GM18517 (cell line): Measurements from ENCODE around the gene MAPK1.
"Not testable (repeated sequence)": the region's sequence is repeated elsewhere in the genome, so short reads cannot be mapped to it uniquely, and the experiment has no call there.

ENCODE experiments used
- ATAC-seq: cut with Tn5 transposase; IDR thresholded peaks from one replicate; pipeline ENCODE4 v1.9.1; 2021; ENCODE audit warnings: mild to moderate bottlenecking, moderate library complexity; ENCODE audit not compliant: unreplicated experiment

Gene MAPK1

GRCh38 chr22:21793716-21794115 lies 73.7 kb downstream of the MAPK1 start:
- ATAC-seq: not testable (repeated sequence)

GRCh38 chr22:21791635-21792625 lies 75.5 kb downstream of the MAPK1 start:
- ATAC-seq: peak; percentile 52

- not testable (repeated sequence) for ATAC-seq
These were observed 76.4 kb downstream of the MAPK1 start for GRCh38 chr22:21790849-21791610.

- ATAC-seq: no peak
These were observed 77.1 kb downstream of the MAPK1 start for GRCh38 chr22:21790359-21790758.

- ATAC-seq: not testable (repeated sequence)
These were observed 79.9 kb downstream of the MAPK1 start for GRCh38 chr22:21787565-21787964.

GRCh38 chr22:21780259-21780658 lies 87.2 kb downstream of the MAPK1 start:
- no peak for ATAC-seq

- ATAC-seq: no peak
These were observed 88.0 kb downstream of the MAPK1 start for GRCh38 chr22:21779444-21779843.

- ATAC-seq: no peak
These were observed 88.6 kb downstream of the MAPK1 start for GRCh38 chr22:21778705-21779363.

GRCh38 chr22:21771631-21771976 lies 95.8 kb downstream of the MAPK1 start:
- no peak for ATAC-seq

- no peak for ATAC-seq
These were observed 99.0 kb downstream of the MAPK1 start for GRCh38 chr22:21768435-21768834.

- ATAC-seq: peak; percentile 65
These were observed 100.6 kb downstream of the MAPK1 start for GRCh38 chr22:21766691-21767462.

GRCh38 chr22:21765909-21766529 lies 101.4 kb downstream of the MAPK1 start:
- no peak for ATAC-seq

- no peak for ATAC-seq
These were observed 103.2 kb downstream of the MAPK1 start for GRCh38 chr22:21764038-21764804.

GRCh38 chr22:21762712-21763581 lies 104.5 kb downstream of the MAPK1 start:
- ATAC-seq: no peak

GRCh38 chr22:21761994-21762680 lies 105.3 kb downstream of the MAPK1 start:
- ATAC-seq: no peak

- no peak for ATAC-seq
These were observed 106.4 kb downstream of the MAPK1 start for GRCh38 chr22:21761086-21761485.

- no peak for ATAC-seq
These were observed 106.8 kb downstream of the MAPK1 start for GRCh38 chr22:21760640-21761039.
